GM18861 (cell line): ENCODE data around the gene ITGA8.
"Not testable (repeated sequence)": the region's sequence is repeated elsewhere in the genome, so short reads cannot be mapped to it uniquely, and the experiment has no call there.

Source experiments
- ATAC-seq: cut with Tn5 transposase; IDR thresholded peaks from one replicate; pipeline ENCODE4 v1.9.1; 2021; ENCODE audit not compliant: unreplicated experiment

Gene ITGA8

GRCh38 chr10:15562578-15562977, 157.1 kb downstream of the ITGA8 start:
- no peak for ATAC-seq

- no peak for ATAC-seq
Measured at GRCh38 chr10:15562116-15562515, 157.6 kb downstream of the ITGA8 start.

GRCh38 chr10:15558136-15558535, 161.6 kb downstream of the ITGA8 start:
- ATAC-seq = no peak

- not testable (repeated sequence) for ATAC-seq
Measured at GRCh38 chr10:15557168-15557567, 162.6 kb downstream of the ITGA8 start.

GRCh38 chr10:15550950-15551349, 168.8 kb downstream of the ITGA8 start:
- ATAC-seq = no peak

- no peak for ATAC-seq
Measured at GRCh38 chr10:15548331-15548730, 171.4 kb downstream of the ITGA8 start.

- no peak for ATAC-seq
Measured at GRCh38 chr10:15546606-15547005, 173.1 kb downstream of the ITGA8 start.

GRCh38 chr10:15545884-15546283, 173.8 kb downstream of the ITGA8 start:
- ATAC-seq = no peak

GRCh38 chr10:15545266-15545665, 174.5 kb downstream of the ITGA8 start:
- ATAC-seq = no peak

GRCh38 chr10:15543994-15544393, 175.7 kb downstream of the ITGA8 start:
- no peak for ATAC-seq

- ATAC-seq = no peak
Measured at GRCh38 chr10:15542817-15543216, 176.9 kb downstream of the ITGA8 start.

- ATAC-seq = no peak
Measured at GRCh38 chr10:15541376-15541775, 178.3 kb downstream of the ITGA8 start.

- no peak for ATAC-seq
Measured at GRCh38 chr10:15540727-15541126, 179.0 kb downstream of the ITGA8 start.

- ATAC-seq = no peak
Measured at GRCh38 chr10:15539262-15539661, 180.5 kb downstream of the ITGA8 start.

- ATAC-seq = not testable (repeated sequence)
Measured at GRCh38 chr10:15534928-15535538, 184.7 kb downstream of the ITGA8 start.

- no peak for ATAC-seq
Measured at GRCh38 chr10:15531927-15532722, 187.6 kb downstream of the ITGA8 start.

- ATAC-seq = no peak
Measured at GRCh38 chr10:15528859-15529239, 190.9 kb downstream of the ITGA8 start.

GRCh38 chr10:15526754-15527153, 193.0 kb downstream of the ITGA8 start:
- ATAC-seq = no peak

GRCh38 chr10:15521328-15521903, 198.3 kb downstream of the ITGA8 start:
- ATAC-seq = no peak

- no peak for ATAC-seq
Measured at GRCh38 chr10:15518250-15518649, 201.5 kb downstream of the ITGA8 start.

- no peak for ATAC-seq
Measured at GRCh38 chr10:15516256-15517085, 203.3 kb downstream of the ITGA8 start.
